Smooth muscle cell (in vitro differentiated cells): Measurements from ENCODE around the gene GSTP1. TPM values are rescaled to one million over a fixed set of nuclear protein-coding genes. Genes with fewer than 3 reads are reported as not detected.
A peak's percentile ranks its signal among the peaks of the same experiment; 100 is the strongest.

Experiments
- DNase-seq: peaks from one replicate; lab custom pipeline; 2025; ENCODE audit not compliant: unreplicated experiment; lab: John Stamatoyannopoulos, UW
- H2AFZ ChIP-seq: fragments of 200-600 bp; sonication (generic); 2 replicates; pipeline ENCODE4 v1.6.0; 2016; ENCODE audit warnings: antibody characterized with exemption, low read depth, mild to moderate bottlenecking
- H3F3A ChIP-seq: fragments of 200-600 bp; sonication (generic); 2 replicates; pipeline ENCODE4 v1.6.0; 2017; ENCODE audit warnings: antibody characterized with exemption, low read depth
- H3K27ac ChIP-seq: fragments of 200-600 bp; sonication (generic); 2 replicates; pipeline ENCODE4 v1.5.1; 2016; ENCODE audit warnings: low read depth, mild to moderate bottlenecking
- H3K27me3 ChIP-seq: fragments of 200-600 bp; sonication (generic); 2 replicates; pipeline ENCODE4 v1.6.1; 2016; ENCODE audit warnings: low read depth, mild to moderate bottlenecking
- H3K36me3 ChIP-seq: fragments of 200-600 bp; sonication (generic); 2 replicates; pipeline ENCODE4 v1.5.1; 2016; ENCODE audit warnings: low read depth
- H3K4me1 ChIP-seq: fragments of 200-600 bp; sonication (generic); 2 replicates; pipeline ENCODE4 v1.5.1; 2016; ENCODE audit warnings: low read depth
- H3K4me2 ChIP-seq: fragments of 200-600 bp; sonication (generic); 2 replicates; pipeline ENCODE4 v1.6.0; 2016; ENCODE audit warnings: mild to moderate bottlenecking
- H3K4me3 ChIP-seq: fragments of 200-600 bp; sonication (generic); 2 replicates; pipeline ENCODE4 v1.5.1; 2016; ENCODE audit warnings: mild to moderate bottlenecking
- H3K79me2 ChIP-seq: fragments of 200-600 bp; sonication (generic); 2 replicates; pipeline ENCODE4 v1.6.0; 2016; ENCODE audit warnings: low read depth, mild to moderate bottlenecking
- H3K9ac ChIP-seq: fragments of 200-600 bp; sonication (generic); 2 replicates; pipeline ENCODE4 v1.6.0; 2016; ENCODE audit warnings: low read depth
- H3K9me3 ChIP-seq: fragments of 200-600 bp; sonication (generic); replicated peaks from 2 replicates; pipeline ENCODE4 v1.5.1; 2016; ENCODE audit warnings: low read depth
- H4K20me1 ChIP-seq: fragments of 200-600 bp; sonication (generic); 2 replicates; pipeline ENCODE4 v1.6.0; 2016; ENCODE audit warnings: low read depth
- CTCF ChIP-seq: fragments of 200-600 bp; sonication (generic); IDR thresholded peaks from 2 replicates; pipeline ENCODE4 v1.5.1; 2017; ENCODE audit warnings: borderline replicate concordance, mild to moderate bottlenecking, antibody characterized with exemption; ENCODE audit not compliant: insufficient read depth, poor library complexity, severe bottlenecking
- WGBS: methylation state at CpG from one replicate; pipeline ENCODE4 v1.1.7; 2016; ENCODE audit warnings: low lambda C conversion rate; 5-methylcytosine and 5-hydroxymethylcytosine counted together
- polyA plus RNA-seq: library from polyadenylated mRNA; unstranded; fragments of >200 nt; fragmentation: Nextera tagmentation; extraction: Ambion mirVana; gene quantifications from 2 replicates; pipeline ENCODE4 v1.2.1, GENCODE V29; 2016
- total RNA-seq: library from RNA; depleted of rRNA; stranded (reverse); fragments of >200 nt; gene quantifications from 2 replicates; pipeline ENCODE4 v1.2.3, GENCODE V29; 2014

The GSTP1 gene
- total and polyA plus RNA-seq, 2 experiments from 2014 or later = 874 to 1,489 TPM

GRCh38 chr11:67572305-67572704 lies 11.3 kb upstream of the GSTP1 start:
- no peaks in the 10 kb centered on the region for H3K9me3 ChIP-seq
- H3K4me3 ChIP-seq = no peak overlapping the region
- no peak overlapping the region for H3K27ac ChIP-seq
- WGBS = 37% methylated on average over 5 of the region's 5 CpGs
- no peak overlapping the region for H2AFZ ChIP-seq
- no peaks in the 10 kb centered on the region for H3K36me3 ChIP-seq
- no peaks in the 10 kb centered on the region for H3K79me2 ChIP-seq
- DNase-seq = no peak
- H3K9ac ChIP-seq = no peak overlapping the region
- no peaks in the 10 kb centered on the region for H3K27me3 ChIP-seq
- no peaks in the 10 kb centered on the region for H4K20me1 ChIP-seq
- no peaks in the 10 kb centered on the region for H3F3A ChIP-seq
- no peak for TF ChIP-seq CTCF
- H3K4me1 ChIP-seq = no peaks in the 10 kb centered on the region
- H3K4me2 ChIP-seq = no peak overlapping the region

- H3K9me3 ChIP-seq = no peaks in the 10 kb centered on the region
- H3K9ac ChIP-seq = no peak overlapping the region
- peak; percentile 61 for TF ChIP-seq CTCF
- H4K20me1 ChIP-seq = no peaks in the 10 kb centered on the region
- H2AFZ ChIP-seq = no peak overlapping the region
- no peak overlapping the region for H3K4me2 ChIP-seq
- H3K36me3 ChIP-seq = no peaks in the 10 kb centered on the region
- WGBS = 67% methylated on average over 21 of the region's 21 CpGs
- H3K4me1 ChIP-seq = no peaks in the 10 kb centered on the region
- DNase-seq = no peak
- no peaks in the 10 kb centered on the region for H3K79me2 ChIP-seq
- H3K4me3 ChIP-seq = no peak overlapping the region
- H3F3A ChIP-seq = no peaks in the 10 kb centered on the region
- no peak overlapping the region for H3K27ac ChIP-seq
- H3K27me3 ChIP-seq = no peaks in the 10 kb centered on the region
Observed at GRCh38 chr11:67572747-67573419, 10.7 kb upstream of the GSTP1 start.

- no peaks in the 10 kb centered on the region for H3K9me3 ChIP-seq
- H3F3A ChIP-seq = no peaks in the 10 kb centered on the region
- H4K20me1 ChIP-seq = no peaks in the 10 kb centered on the region
- H3K9ac ChIP-seq = no peak overlapping the region
- TF ChIP-seq CTCF = no peak
- no peak overlapping the region for H3K4me2 ChIP-seq
- 95% methylated on average over 3 of the region's 3 CpGs for WGBS
- no peak for DNase-seq
- no peaks in the 10 kb centered on the region for H3K4me1 ChIP-seq
- no peaks in the 10 kb centered on the region for H3K27me3 ChIP-seq
- H3K27ac ChIP-seq = no peak overlapping the region
- H2AFZ ChIP-seq = no peak overlapping the region
- H3K79me2 ChIP-seq = no peaks in the 10 kb centered on the region
- H3K36me3 ChIP-seq = no peaks in the 10 kb centered on the region
- no peak overlapping the region for H3K4me3 ChIP-seq
Observed at GRCh38 chr11:67574938-67575337, 8.7 kb upstream of the GSTP1 start.
